ENCODE measurements around the gene NDST1.

Gene NDST1

DNA sequence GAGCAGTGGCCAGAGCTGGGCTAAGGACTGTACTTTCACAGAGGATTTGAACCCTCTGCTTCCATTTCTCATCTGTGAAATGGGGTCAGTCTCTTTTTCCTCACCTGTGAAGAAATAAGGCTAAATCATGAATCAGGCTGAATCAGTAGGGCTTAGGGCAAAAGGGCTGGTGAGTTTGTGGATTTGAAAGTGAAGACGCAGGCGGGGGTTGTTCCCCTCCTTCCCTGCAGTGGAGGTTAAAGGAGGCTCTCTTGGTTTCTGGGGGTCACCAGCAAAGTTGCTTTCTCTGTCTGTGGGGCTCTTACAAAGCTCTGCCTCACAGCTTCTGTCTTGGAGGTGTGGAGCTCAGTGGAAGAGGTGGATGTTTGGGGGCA lies 17.6 kb upstream of the NDST1 start:
- DNase-seq (ENCODE audit: low spot score), result no peak

GRCh38 chr5:150490754-150491153 lies 17.2 kb upstream of the NDST1 start:
- TF ChIP-seq, protein P1, sequence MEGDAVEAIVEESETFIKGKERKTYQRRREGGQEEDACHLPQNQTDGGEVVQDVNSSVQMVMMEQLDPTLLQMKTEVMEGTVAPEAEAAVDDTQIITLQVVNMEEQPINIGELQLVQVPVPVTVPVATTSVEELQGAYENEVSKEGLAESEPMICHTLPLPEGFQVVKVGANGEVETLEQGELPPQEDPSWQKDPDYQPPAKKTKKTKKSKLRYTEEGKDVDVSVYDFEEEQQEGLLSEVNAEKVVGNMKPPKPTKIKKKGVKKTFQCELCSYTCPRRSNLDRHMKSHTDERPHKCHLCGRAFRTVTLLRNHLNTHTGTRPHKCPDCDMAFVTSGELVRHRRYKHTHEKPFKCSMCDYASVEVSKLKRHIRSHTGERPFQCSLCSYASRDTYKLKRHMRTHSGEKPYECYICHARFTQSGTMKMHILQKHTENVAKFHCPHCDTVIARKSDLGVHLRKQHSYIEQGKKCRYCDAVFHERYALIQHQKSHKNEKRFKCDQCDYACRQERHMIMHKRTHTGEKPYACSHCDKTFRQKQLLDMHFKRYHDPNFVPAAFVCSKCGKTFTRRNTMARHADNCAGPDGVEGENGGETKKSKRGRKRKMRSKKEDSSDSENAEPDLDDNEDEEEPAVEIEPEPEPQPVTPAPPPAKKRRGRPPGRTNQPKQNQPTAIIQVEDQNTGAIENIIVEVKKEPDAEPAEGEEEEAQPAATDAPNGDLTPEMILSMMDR (IDR thresholded peaks at IDR 0.05; ENCODE audit: extremely low read depth, missing control alignments), result no peak
- no peak for DNase-seq (ENCODE audit: low spot score)

More for the DNA sequence above, 17.6 kb upstream of the NDST1 start:
- TF ChIP-seq, protein P1 (IDR thresholded peaks at IDR 0.05; ENCODE audit: extremely low read depth, missing control alignments), result no peak

DNA sequence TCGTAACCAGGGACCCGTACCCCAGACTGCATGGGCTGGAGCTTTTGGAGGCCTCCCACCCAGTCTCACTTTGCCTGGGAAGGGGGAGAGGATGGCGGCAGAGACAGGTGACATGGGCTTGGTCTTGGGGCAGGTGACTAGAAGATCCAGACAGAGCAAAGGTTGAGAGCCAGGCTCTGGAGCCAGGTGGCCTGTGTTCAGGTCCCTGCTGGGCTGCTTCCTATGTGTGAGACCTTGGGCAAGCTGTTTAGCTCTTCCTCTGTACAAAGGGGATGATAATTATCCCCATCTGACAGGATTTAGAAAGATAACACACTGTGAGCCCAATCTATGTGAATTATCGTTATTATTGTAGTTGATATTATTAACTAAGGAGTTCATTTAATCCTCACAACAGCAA lies 16.1 kb upstream of the NDST1 start:
- no peak for DNase-seq (ENCODE audit: low spot score)
- TF ChIP-seq, protein P1 (IDR thresholded peaks at IDR 0.05; ENCODE audit: extremely low read depth, missing control alignments), result no peak

DNA sequence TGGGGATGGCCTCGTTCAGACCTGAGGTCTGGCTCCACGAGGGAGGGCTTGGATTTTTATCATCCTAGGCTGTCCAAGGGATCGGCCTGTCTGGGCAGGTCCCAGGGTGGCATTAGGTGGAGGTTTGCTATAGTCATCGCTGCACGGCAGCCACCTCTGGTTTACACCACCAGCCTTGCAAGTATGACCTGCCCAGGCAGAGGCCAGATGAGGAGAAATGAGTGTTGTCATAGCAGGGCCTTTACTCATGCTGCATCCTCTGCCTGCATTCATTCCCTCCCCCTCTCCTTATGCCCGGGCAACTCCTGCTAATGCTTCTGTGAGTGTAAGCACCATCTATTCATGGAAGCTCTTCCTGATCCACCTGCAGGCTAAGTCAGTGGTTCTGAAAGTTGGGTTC lies 15.3 kb upstream of the NDST1 start:
- DNase-seq (ENCODE audit: low spot score), result no peak

DNA sequence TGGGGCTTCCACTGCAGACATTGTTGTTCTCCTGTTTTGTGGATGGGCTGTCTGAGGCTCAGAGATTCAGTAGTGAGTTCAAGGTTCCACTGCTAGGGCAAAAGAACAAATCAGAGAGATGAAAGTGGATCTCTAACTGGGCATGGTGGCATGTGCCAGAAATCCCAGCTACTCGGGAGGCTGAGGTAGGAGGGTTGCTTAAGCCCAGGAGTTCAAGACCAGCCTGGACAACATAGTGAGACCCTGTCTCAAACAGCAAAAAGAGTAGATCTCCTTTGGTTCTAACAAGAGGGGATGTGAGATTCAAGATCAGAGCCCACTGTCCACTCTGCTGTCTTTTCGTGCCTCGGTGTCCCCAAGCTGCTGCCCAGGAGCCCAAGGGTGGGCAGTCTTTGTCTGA lies 11.8 kb upstream of the NDST1 start:
- TF ChIP-seq, protein P1 (IDR thresholded peaks at IDR 0.05; ENCODE audit: extremely low read depth, missing control alignments), result no peak

More for the DNA sequence above, 15.3 kb upstream of the NDST1 start:
- TF ChIP-seq, protein P1 (IDR thresholded peaks at IDR 0.05; ENCODE audit: extremely low read depth, missing control alignments), result no peak

GRCh38 chr5:150496534-150496933 lies 11.4 kb upstream of the NDST1 start:
- TF ChIP-seq, protein P1 (IDR thresholded peaks at IDR 0.05; ENCODE audit: extremely low read depth, missing control alignments), result no peak
- DNase-seq (ENCODE audit: low spot score), result no peak

More for the DNA sequence above, 11.8 kb upstream of the NDST1 start:
- DNase-seq (ENCODE audit: low spot score), result no peak

DNA sequence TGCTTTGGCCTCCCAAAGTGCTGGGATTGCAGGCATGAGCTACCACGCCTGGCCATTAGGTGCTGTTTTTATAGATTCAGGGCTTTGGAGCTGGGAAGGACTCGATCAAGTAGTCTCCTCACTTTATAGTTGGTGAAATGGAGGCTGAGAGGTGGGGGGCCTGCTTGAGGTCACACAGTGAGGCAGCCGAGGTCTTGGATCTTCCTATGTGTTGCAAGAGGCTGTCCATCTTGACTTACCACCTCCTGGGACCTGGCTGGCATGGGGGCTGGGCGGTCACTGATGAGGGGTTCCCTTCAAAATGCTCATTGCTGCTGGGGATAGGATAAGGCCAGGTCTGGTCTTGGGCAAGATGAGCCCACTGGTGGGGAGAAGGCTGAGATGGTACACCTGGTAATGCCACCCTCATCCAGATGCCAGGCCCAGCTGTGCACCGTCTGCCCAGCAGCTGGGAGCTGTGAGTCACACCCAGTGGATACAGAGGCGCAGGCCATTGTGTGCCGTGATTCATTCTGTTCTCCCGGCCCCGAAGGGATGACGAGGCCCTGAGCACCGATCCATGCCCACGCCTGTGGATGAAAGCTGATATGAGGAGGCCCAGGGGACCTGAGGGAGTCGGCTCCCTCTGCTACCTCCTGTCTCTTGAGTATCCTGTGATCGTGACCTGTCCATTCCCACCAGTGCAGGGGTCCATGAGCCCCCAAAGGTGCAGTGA lies 10.5 kb upstream of the NDST1 start:
- TF ChIP-seq, protein P1 (IDR thresholded peaks at IDR 0.05; ENCODE audit: extremely low read depth, missing control alignments), result no peak
- DNase-seq (ENCODE audit: low spot score), result no peak
